NCI-H69 (cell line): Measurements from ENCODE around the gene PRDM5.

Source experiments
- DNase-seq: peaks from one replicate; lab custom pipeline; 2025; lab: John Stamatoyannopoulos, UW

PRDM5 gene

DNA sequence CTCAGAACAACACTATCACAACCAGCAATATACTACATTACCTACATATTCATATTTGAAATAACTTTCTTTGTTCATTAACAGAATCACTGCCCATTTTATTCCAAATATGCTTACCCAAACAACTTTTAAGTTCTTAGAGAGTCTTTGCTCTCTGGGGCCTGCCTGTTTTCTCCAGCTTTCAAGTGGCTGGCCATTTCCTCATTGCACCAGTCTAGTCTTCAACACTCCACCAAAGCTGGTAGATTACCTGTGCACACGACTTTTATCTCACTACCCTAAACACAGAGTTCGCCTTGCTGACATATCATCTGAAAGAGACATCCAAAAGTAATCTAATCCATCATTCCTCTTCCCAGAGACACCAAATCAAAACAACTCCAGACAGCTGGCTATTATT lies 66.2 kb downstream of the PRDM5 start:
- DNase-seq, result no peak

DNA sequence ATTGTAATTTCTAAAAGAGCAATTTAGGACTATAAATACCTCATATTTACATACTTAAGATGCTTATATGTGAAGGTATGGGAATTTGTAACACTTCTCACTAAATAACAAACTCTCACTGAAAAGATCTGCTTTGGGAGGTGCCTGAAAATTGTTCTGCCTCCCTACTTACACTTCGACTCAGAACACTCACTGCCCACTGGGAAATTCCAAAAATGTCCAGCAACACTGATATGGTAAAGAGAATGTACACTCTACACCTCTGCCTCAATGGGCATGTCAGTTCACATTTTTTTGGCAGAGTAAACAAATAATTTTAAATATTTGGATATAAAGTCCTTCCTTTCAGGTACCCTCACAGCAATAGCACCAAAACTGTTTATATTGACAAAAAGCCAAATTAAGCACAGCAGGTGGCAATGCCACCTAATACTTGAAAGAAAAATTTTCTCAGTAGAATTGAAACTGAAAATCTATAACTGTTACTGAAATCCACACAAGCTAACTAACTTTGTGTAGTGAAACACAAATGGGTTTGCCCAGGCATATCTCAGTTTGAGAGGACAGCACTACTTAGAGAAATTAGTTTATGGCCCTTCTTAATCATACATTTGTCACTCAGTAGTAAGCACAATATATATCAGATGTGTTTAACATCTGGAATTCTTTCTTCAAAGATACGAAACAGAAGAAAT lies 67.1 kb downstream of the PRDM5 start:
- DNase-seq, result no peak

DNA sequence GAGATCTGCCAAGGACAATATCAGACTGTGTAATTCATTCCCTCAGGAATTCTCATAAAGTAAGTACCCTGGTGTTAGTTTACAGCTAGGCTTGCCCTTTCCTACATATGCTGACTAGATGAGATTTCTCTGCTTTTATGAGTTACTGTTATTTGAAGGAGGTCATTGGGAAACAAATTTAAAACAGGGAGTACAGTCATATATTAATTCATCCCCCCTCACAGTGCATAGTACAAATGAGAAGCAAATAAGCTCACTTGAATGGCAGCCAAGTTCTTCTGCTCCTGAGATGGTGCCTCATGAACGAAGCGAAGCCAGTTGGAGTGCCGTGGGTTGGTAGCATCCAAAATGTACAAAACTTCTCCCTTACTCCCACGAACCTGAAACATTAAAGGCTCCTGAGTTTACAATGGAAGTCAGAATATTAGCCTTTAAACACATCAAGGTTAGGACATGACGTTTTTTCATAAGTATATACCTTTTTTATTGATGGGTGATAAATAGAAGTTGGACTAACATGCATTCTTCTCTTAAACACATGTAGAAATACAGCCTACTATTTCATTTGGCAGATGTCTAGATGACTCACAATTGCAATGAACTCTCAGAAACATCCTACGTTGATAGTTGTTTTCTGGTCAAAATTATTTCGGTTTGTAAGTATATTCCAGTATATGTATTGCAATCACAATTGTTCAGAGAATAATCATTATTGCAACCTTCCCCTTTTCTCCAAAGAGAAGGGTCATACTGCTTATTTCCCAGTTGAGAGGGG lies 69.2 kb downstream of the PRDM5 start:
- DNase-seq, result no peak

DNA sequence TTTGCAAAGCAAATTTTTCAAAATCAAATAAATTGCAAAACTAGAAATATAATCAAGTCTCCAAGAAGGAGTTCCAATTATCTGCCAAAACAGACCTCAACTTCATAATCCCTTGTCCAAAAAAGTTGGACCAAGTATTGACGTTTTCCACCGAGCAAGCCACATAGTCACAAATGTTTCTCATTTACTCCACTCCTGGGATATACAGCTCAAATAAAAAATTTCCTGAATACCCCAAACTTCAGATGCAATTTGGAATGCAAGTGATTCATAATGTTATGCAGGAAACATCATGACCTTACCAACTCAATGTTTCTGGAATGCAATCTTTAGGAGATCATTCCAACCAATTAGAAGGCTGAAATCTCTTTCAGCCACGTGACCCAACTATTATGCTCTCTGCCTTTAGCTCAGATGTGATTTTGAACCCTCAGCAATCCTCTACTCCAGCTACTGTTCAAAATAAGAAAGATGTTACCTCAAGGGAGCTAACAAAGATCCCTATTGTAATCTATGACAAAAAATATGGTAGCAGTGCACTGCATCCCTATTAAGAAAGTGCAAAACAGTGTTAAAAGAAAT lies 72.4 kb downstream of the PRDM5 start:
- DNase-seq, result no peak

DNA sequence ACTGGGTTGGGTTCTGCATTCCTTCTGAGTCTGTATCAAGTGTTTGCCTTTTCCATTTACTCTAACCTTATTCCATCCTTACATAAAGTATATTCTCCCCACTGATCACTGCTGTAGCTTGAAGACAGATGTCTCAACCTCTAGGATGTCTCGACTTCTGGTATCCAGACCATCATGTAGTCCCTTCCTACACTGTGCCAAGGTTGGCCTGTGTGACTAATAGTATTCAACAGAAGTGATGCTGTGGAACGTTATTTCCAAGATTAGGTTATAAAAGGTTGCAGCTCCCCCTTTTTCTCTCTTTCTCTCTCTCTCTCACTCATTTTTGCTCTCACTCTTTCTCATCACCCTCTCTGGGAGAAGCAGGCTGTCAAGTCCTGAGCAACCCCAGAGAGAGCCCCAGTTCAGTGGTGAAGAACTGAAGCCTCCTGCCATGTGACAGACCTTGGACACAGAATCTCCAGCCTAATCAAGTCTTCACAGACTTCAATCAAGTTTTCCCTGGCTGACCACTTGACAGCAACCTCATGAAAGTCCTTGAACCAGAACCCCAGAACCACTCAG lies 75.4 kb downstream of the PRDM5 start:
- no peak for DNase-seq

DNA sequence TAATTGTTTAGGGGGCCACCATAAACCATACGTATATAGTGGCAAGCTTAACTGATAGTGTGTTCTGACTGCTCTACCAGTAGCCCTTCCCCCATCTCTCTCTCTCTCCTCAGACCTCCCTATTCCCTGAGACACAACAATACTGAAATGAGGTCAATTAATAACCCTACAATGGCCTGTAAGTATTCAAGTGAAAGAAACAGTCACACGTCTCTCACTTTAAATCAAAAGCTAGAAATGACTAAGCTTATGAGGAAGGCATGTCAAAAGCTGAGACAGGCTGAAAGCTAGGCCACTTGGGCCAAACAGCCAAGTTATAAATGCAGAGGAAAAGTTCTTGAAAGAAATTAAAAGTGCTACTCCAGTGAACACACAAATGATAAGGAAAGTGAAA lies 78.0 kb downstream of the PRDM5 start:
- no peak for DNase-seq

DNA sequence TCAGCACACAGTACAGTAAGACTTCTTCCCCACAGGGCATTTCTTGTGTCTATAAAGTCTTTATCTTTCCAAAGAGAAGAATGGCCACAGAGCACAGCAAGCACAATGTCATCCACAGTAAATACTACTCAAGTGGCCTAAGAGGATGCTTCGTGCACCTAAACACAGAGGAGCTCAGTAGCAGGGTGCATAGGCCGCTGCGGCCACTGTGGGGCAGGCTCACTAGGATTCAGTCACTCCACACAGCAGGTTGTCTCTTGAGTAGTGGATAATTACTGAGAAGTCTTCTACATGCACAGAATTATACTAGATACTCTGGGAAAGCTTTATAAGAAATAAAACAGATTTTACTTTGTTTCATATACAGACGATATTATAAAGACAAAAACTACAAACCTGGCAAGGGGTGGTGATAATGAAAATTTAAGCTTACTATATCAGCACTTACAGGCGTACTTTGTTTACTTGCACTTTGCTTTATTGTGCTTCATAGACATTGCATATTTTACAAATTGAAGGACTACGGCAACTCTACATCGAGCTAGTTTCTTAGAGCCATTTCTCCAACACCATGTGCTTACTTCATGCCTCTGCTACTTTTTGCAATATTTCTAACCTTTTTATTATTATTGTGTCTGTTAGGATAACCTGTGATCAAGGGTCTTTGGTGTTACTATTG lies 78.5 kb downstream of the PRDM5 start:
- DNase-seq, result peak; percentile 6

DNA sequence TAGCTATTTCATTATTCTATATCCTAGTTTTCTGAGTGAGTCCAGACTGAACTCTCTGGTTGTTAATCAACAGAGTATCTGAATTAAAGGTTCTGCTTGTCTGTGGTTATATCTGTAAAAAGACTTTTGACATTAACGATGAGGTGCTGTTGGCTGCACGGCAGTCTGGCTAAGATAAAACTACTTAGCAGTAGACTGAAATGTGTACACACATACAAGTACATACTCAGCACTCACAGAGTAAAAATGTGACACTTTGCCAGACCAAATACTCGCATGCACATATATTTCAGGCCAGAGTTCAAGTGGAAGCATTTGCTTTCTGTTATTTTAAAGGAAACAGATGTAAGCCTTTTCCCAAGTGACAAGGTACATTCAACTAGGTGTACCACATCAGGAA lies 80.5 kb downstream of the PRDM5 start:
- no peak for DNase-seq

DNA sequence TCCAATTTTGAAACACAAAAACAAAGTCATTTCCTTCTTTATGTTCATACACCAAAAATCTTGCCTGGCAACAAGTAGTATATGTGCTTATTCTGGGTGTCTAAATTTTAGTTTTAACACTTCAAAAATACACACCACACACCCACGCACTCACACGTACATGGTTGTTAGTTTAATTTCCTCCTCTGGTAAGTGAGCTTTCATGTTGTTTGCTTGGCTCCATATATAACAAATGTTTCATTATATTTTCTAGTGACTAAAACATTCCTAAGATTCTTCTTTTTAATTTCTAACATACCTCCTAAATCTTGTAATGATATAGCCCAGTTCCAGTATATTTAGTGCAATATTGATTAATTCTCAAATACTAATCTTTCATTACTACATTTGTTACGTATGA lies 80.9 kb downstream of the PRDM5 start:
- DNase-seq, result no peak

DNA sequence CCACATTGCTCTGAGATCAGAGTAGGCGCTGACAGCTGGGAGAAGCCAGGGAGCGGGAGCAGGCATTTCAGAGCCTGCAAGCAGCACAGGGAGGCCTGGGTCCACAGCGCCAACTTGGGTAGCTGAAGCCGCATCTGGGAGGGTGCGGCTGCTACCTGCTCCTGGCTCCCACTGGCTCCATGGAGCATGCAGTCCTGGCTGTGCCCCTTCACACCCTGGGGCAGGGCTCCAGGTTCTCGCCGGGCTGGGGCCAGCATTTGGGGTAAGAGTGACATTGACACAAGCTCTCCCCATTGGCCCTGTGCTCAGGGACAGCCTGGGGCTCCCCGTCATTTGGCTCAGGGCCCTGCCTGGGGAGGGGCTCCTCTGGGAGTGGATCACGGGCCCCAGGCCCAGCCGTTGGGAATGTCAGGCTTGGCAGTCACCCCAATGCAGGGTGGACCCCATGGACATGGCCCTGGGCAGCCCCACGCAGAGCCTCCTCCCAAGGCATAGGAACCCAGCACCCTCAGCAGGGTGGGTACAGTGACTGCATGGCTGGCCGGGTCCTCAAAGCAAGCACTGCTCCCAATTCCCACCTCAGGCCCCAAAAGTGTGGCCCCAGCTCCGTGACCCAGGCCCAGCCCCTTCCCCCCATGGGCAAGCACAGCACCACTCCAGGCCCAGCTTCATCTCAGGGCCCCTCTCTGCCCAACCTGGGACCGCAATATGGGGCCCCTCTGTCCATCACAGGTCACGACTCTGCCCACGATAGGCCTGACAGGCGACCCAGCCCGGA lies 82.4 kb downstream of the PRDM5 start:
- no peak for DNase-seq

DNA sequence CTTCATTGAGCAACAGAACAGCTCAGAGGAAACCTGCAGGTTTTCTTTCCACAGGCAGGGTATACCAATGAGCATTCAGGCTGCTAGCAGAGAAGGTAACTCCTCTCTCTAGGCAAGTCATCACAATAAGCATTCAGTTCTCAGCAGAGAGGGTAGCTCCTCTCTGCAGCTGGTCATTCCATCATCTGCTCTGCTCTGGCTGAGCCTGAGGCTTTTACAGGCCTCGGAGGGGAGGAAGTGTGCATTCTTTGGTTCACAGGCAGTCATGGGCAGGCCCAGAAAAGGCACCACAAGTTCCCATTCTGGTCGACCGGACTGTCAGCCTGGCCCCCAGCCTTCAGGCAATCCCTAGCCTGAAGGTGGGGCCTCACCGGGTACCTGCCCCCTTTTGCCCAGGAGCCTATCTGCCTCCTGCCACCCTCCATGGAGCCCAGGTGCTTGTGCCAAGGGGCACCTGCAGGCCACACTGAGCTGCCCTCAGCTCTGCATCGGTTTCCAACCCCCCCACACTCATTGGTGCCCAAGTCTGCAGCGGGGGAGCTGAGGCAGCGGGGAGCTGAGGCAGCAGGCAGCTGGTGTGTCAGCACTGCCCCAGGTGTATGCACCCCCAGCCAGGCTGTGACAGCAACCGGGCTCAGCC lies 83.1 kb downstream of the PRDM5 start:
- DNase-seq, result no peak

DNA sequence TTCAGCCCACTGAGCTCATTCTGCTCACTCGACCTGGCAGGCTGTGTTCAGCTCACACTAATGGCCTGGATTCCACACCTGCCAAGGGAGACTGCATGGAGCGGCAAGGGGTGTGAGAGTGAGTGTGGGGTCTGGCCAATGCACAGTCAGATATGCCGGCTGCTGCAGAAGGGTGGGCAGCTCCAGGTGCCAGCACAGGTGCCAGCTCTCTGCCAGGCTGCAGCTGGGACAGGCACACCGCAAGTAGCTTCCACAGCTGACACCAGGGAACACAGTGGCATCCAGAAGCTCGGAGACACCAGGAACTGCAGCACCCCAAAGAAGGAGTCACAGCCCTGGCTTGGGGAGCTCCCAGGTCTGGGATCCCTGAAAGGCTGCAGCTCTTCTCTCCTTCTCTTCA lies 83.7 kb downstream of the PRDM5 start:
- DNase-seq, result no peak

DNA sequence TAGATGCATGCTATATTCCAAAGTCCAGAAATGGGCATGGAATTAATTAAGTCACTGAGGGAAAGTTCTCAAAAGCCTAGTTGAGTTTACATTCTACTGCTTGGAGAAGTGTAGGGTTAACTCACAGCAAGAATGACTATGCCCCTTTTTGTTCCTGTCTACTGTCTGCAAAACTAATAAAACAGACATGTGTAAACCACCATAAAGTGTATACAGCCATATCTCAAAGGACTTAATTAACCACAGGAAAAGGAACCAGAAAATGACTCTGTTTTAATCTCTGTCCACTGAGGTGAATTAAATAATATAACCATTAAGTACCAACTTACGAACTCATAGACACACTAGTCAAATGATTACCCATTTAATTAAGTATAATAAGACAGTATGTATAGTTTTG lies 84.9 kb downstream of the PRDM5 start:
- no peak for DNase-seq

DNA sequence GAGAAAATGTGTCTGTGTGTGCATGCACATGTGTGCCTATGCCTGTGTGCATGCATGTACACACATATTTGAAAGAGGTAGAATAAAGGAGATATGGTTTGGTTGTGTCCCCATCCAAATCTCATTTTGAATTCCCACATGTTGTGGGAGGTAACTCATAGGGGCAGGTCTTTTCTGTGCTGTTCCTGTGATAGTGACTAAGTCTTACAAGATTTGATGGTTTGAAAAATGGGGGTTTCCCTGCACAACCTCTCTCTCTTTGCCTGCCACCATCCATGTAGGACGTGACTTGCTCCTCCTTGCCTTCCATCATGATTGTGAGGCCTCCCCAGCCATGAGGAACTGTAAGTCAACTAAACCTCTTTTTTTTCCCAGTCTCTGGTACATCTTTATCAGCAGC lies 87.2 kb downstream of the PRDM5 start:
- DNase-seq, result no peak

DNA sequence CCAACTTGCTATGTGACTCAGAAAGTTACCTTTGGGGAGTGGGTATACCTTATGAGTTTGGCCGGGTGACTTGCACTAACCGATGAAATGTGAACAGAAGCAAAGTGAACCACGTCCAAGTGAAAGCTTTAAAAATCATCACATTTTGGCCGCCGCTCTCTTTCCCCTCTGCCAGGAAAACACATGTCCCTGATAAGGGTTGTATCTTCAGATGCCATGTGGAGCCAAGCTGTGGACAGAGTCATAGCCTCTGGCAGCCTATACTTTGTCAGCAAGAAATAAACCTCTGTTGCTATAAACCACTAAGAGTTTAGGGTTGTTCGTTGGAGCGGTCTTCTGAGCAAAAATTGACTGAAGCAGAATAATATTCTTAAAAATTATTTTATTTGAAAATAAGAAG lies 92.3 kb downstream of the PRDM5 start:
- DNase-seq, result no peak

DNA sequence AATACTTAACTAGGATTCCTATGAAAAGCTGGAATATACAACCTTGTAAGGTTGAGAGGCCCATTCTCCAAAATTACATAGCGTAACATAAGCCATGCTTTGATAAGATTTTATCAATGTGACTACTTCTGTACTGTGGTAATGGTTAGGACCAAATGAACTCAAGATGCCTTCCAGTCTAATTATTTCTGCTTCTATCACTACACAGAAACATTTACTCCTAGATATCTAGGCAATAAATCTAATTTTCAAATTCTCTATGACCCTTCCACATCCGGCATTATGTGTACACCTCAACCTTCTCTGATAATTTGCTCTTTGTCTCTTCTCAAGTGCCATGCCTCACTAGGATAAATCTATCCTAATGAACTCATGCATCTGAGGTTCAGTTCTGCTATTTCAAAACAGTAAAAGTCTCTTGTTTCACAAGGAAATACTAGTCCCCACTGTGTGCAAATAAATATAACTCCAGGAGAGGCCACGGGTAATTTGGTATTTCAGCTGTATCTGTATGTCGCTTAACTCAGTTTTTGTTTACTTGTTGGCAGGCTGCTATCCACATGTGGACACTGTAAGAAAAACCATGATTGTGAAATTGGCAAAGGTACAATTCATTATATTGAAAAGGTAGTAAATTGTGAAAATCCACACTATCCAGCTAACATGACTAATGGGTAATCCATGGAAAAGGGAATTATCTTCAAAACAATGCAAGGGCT lies 93.3 kb downstream of the PRDM5 start:
- peak; percentile 52 for DNase-seq

DNA sequence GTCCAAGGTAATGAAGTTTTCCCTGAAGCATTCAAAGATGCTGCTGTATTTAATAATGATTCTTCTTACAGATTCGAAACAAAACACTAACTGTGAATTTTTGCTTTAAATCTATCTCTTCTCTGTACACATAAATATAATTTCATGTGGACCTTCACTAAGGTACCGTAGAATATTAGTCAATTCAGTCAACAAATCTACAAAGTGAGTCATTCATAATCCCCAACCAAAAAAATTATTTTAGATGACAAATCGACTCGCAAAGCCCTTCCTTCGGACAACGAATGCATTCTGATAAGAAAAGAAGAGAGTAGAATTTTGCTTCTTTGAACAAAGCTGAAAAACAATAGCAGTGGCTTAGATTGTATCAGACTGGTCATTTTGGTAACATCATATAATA lies 95.7 kb downstream of the PRDM5 start:
- no peak for DNase-seq

DNA sequence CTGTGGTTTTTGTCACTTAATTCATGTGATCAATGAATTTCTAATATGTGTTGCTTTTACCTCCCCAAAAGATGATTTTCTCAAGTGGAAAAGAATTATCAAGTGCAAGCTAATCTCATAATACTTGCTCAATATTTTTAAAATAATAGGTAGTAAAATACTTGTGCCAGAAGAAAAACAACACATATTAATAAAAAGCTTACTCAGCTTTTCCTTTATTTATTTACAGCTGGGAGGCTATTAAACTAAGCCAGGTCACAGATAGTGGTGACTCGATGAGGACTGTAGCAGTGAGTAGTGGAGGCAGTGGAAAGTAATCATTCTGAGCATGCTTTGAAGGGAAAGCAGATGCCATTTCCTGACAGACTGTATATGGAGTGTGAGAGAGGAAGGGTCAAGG lies 96.1 kb downstream of the PRDM5 start:
- no peak for DNase-seq

DNA sequence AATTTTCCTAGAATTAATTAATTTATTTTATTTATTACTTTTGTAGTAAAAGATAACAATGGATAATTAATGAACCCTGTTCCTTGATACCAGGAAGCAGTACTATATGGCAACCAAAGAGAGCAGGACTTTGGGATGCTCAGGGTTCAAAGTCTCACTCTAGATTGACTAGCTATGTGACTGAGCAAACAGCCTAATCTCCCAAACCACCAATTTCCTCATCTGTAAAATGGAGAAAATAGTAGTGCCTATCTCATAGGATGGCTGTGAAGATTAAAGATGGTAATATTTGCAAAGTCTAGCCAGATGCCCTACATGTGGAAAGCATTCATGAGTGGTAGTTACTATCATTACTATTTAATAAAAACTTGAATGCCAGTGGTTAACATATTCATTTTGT lies 97.6 kb downstream of the PRDM5 start:
- no peak for DNase-seq

DNA sequence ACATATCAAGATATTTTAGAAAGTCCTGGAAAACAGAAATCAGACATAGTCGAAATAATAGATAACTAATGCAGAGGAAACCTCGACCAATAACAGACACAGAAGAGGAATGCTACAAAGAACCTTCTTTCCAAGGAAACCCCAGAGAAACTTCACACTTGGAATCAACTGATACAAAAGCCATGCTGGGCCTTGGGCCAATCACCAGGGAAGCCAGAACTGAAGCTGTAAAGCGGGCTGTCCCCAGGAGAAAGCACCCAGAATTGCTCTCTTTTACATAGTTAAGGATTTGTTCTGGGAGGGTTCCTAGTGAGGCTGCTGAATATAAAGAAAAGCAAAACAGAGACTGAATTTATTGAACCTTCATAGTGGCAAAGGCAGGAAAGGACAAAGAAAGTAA lies 100.5 kb downstream of the PRDM5 start:
- DNase-seq, result no peak

DNA sequence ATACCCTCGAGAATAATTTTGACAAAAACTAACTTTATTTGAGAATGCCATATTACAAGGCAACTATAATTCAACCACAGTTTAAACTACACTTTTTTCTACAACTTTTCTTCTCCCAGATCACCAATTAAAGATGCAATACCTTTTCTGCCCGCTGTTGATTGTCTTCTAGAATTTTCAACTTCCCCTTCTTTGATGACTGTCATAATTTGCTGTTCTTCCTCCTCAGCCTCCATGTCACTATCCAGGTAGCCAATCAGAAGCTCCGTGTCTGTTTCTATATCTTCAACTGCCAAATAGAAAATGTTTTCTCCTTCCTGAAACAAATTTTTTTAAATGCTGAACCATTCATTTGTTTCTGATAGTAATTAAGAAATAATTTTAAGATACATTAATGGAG lies 101.5 kb downstream of the PRDM5 start:
- no peak for DNase-seq
